GM23338 (cell line): ENCODE measurements around the gene SPINDOC. TPM values are rescaled to one million over a fixed set of nuclear protein-coding genes. Genes with fewer than 3 reads are reported as not detected.

ENCODE experiments used
- ATAC-seq: fragments of 200-7000 bp; cut with Tn5 transposase; 3 replicates; pipeline ENCODE4 v1.9.1; 2020
- DNase-seq: peaks from one replicate; pipeline ENCODE4 v3.0.0-alpha.2; 2015; ENCODE audit warnings: low spot score
- H2AFZ ChIP-seq: fragments of 200-600 bp; sonication (generic); 2 replicates; pipeline ENCODE4 v1.8.0; 2016; ENCODE audit warnings: antibody characterized with exemption, mild to moderate bottlenecking, moderate library complexity
- H3F3A ChIP-seq: fragments of 200-600 bp; sonication (generic); replicated peaks from 2 replicates; pipeline ENCODE4 v1.8.0; 2017; ENCODE audit warnings: antibody characterized with exemption, mixed run types, low read depth
- H3K27ac ChIP-seq: fragments of 200-600 bp; sonication (generic); 2 replicates; pipeline ENCODE4 v1.6.1; 2016; ENCODE audit warnings: low read depth
- H3K27me3 ChIP-seq: fragments of 200-600 bp; sonication (generic); 2 replicates; pipeline ENCODE4 v1.8.0; 2016; ENCODE audit warnings: mild to moderate bottlenecking, mixed run types, moderate library complexity; ENCODE audit not compliant: insufficient read depth
- H3K36me3 ChIP-seq: fragments of 200-600 bp; sonication (generic); 2 replicates; pipeline ENCODE4 v1.8.0; 2016; ENCODE audit warnings: mild to moderate bottlenecking; ENCODE audit not compliant: insufficient read depth
- H3K4me1 ChIP-seq: fragments of 200-600 bp; sonication (generic); 2 replicates; pipeline ENCODE4 v1.8.0; 2016; ENCODE audit warnings: mild to moderate bottlenecking, moderate library complexity; ENCODE audit not compliant: insufficient read depth
- H3K4me2 ChIP-seq: fragments of 200-600 bp; sonication (generic); 2 replicates; pipeline ENCODE4 v1.7.1; 2017; ENCODE audit warnings: mixed run types
- H3K4me3 ChIP-seq: fragments of 200-600 bp; sonication (generic); 2 replicates; pipeline ENCODE4 v1.6.1; 2016; ENCODE audit warnings: mixed run types
- H3K79me2 ChIP-seq: fragments of 200-600 bp; sonication (generic); replicated peaks from 2 replicates; pipeline ENCODE4 v1.8.0; 2017; ENCODE audit warnings: mild to moderate bottlenecking; ENCODE audit not compliant: insufficient read depth
- H3K9me2 ChIP-seq: fragments of 200-600 bp; sonication (generic); 2 replicates; pipeline ENCODE4 v1.8.0; 2017; ENCODE audit not compliant: insufficient read depth
- H4K20me1 ChIP-seq: fragments of 200-600 bp; sonication (generic); replicated peaks from 2 replicates; pipeline ENCODE4 v1.8.0; 2017; ENCODE audit warnings: mild to moderate bottlenecking; ENCODE audit not compliant: insufficient read depth
- H3K27ac Mint-ChIP-seq: 2 replicates; pipeline ENCODE4 v1.8.0; 2020; ENCODE audit warnings: inconsistent platforms, mild to moderate bottlenecking, moderate library complexity, mixed read lengths
- H3K27me3 Mint-ChIP-seq: 3 replicates; pipeline ENCODE4 v1.8.0; 2022; ENCODE audit warnings: low read depth, mild to moderate bottlenecking, moderate library complexity, mixed read lengths, inconsistent platforms; ENCODE audit not compliant: insufficient read depth, poor library complexity
- H3K36me3 Mint-ChIP-seq: 3 replicates; pipeline ENCODE4 v1.8.0; 2021; ENCODE audit warnings: low read depth, mild to moderate bottlenecking, inconsistent platforms, moderate library complexity, mixed read lengths
- H3K4me1 Mint-ChIP-seq: 3 replicates; pipeline ENCODE4 v1.8.0; 2020; ENCODE audit warnings: mild to moderate bottlenecking, inconsistent platforms, mixed read lengths
- H3K4me3 Mint-ChIP-seq: 3 replicates; pipeline ENCODE4 v1.8.0; 2021; ENCODE audit warnings: moderate library complexity, mild to moderate bottlenecking, inconsistent platforms, mixed read lengths
- H3K9me3 Mint-ChIP-seq: 3 replicates; pipeline ENCODE4 v1.8.0; 2020; ENCODE audit warnings: moderate library complexity, mild to moderate bottlenecking, inconsistent platforms, mixed read lengths
- CREB1 ChIP-seq: fragments of 250-450 bp; sonication (Bioruptor Pico); IDR thresholded peaks from 2 replicates; pipeline ENCODE4 v1.5.0; 2020; ENCODE audit warnings: low read depth, mild to moderate bottlenecking, moderate library complexity
- CTCF ChIP-seq, 2 experiments: fragments of 200-600 bp in 1 of 2; sonication (generic) in 1 of 2; conservative IDR thresholded peaks; 2 replicates each; pipeline versions ENCODE4 v1.5.1 to v1.6.1; 2016 to 2017; ENCODE audit warnings: antibody characterized with exemption in 2 of 2, low read depth in 2 of 2, mild to moderate bottlenecking in 2 of 2, moderate library complexity in 1 of 2
- EZH2 ChIP-seq: fragments of 200-600 bp; sonication (generic); IDR thresholded peaks from one replicate; pipeline ENCODE4 v1.8.0; 2017; ENCODE audit warnings: antibody characterized with exemption, mild to moderate bottlenecking, low read depth; ENCODE audit not compliant: unreplicated experiment
- EZH2phosphoT487 ChIP-seq: fragments of 200-600 bp; sonication (generic); IDR thresholded peaks from one replicate; pipeline ENCODE4 v1.8.1; 2018; ENCODE audit warnings: antibody characterized with exemption; ENCODE audit not compliant: unreplicated experiment
- JUNB ChIP-seq: IDR thresholded peaks from one replicate; pipeline ENCODE4 v1.6.1; 2016; ENCODE audit warnings: antibody characterized with exemption; ENCODE audit not compliant: unreplicated experiment
- NANOG ChIP-seq: IDR thresholded peaks from 2 replicates; pipeline ENCODE4 v1.6.1; 2016; ENCODE audit warnings: antibody characterized with exemption, borderline replicate concordance
- POLR2AphosphoS5 ChIP-seq: IDR thresholded peaks from 2 replicates; pipeline ENCODE4 v1.6.1; 2016; ENCODE audit warnings: antibody characterized with exemption, low read depth
- REST ChIP-seq: IDR thresholded peaks from one replicate; pipeline ENCODE4 v1.6.1; 2018; ENCODE audit warnings: antibody characterized with exemption; ENCODE audit not compliant: unreplicated experiment
- STAT1 ChIP-seq: IDR thresholded peaks from one replicate; pipeline ENCODE4 v1.6.1; 2016; ENCODE audit warnings: antibody characterized with exemption; ENCODE audit not compliant: unreplicated experiment
- ZNF114 ChIP-seq: fragments of 250-450 bp; sonication (Bioruptor Pico); IDR thresholded peaks from 2 replicates; pipeline ENCODE4 v1.5.0; 2020; ENCODE audit warnings: mild to moderate bottlenecking, moderate library complexity
- ZNF331 ChIP-seq: fragments of 250-450 bp; sonication (Bioruptor Pico); IDR thresholded peaks from 2 replicates; pipeline ENCODE4 v1.5.0; 2020; ENCODE audit warnings: low read depth, mild to moderate bottlenecking, moderate library complexity
- polyA plus RNA-seq: library from polyadenylated mRNA; unstranded; fragments of >200 nt; fragmentation: Nextera tagmentation; extraction: Ambion mirVana; gene quantifications from 2 replicates; pipeline ENCODE4 v1.2.1, GENCODE V29; 2016
- total RNA-seq: library from RNA; depleted of rRNA; stranded (reverse); fragments of >200 nt; shearing (Covaris generic); gene quantifications from 2 replicates; pipeline ENCODE4 v1.2.3, GENCODE V29; 2014
- TF ChIP-seq, protein P1 (sequence below): IDR thresholded peaks from 2 replicates; pipeline ENCODE4 v1.6.1; 2016; ENCODE audit warnings: antibody characterized with exemption
- TF ChIP-seq, protein P2 (sequence below): fragments of 250-450 bp; sonication (Bioruptor Pico); IDR thresholded peaks from 2 replicates; pipeline ENCODE4 v1.5.0; 2020; ENCODE audit warnings: mild to moderate bottlenecking, moderate library complexity

The SPINDOC gene
- total and polyA plus RNA-seq, 2 experiments from 2014 or later: 9.4 to 84.7 TPM

GRCh38 chr11:63775191-63775590, 38.1 kb upstream of the SPINDOC start (continued):
- TF ChIP-seq NANOG (no peak), EZH2phosphoT487 (no peak), ZNF114 (CRISPR knock-in tag) (no peak), POLR2AphosphoS5 (no peak)

GRCh38 chr11:63779039-63779438, 34.2 kb upstream of the SPINDOC start:
- Histone ChIP-seq H4K20me1 (no peaks in the 10 kb centered on the region), H3K4me3 (no peak overlapping the region), H3K4me2 (no peak overlapping the region), H3K4me1 (no peaks in the 10 kb centered on the region), H2AFZ (no peak overlapping the region), H3K27me3 (no peaks in the 10 kb centered on the region), H3K27ac (no peak overlapping the region), H3K79me2 (no peaks in the 10 kb centered on the region), H3F3A (no peaks in the 10 kb centered on the region), H3K9me2 (no peaks in the 10 kb centered on the region; the same call in 1 of the 2 replicates), H3K36me3 (no peaks in the 10 kb centered on the region)
- no peaks in the 10 kb centered on the region for H3K36me3 Mint-ChIP-seq
- ATAC-seq: no peak
- DNase-seq: no peak
- H3K27me3 Mint-ChIP-seq: peaks cover 8% of the 10 kb centered on the region
- no peak overlapping the region for H3K27ac Mint-ChIP-seq
- H3K4me1 Mint-ChIP-seq: no peaks in the 10 kb centered on the region
- H3K4me3 Mint-ChIP-seq: no peak overlapping the region
- TF ChIP-seq ZNF331: no peak
- TF ChIP-seq, protein P1, sequence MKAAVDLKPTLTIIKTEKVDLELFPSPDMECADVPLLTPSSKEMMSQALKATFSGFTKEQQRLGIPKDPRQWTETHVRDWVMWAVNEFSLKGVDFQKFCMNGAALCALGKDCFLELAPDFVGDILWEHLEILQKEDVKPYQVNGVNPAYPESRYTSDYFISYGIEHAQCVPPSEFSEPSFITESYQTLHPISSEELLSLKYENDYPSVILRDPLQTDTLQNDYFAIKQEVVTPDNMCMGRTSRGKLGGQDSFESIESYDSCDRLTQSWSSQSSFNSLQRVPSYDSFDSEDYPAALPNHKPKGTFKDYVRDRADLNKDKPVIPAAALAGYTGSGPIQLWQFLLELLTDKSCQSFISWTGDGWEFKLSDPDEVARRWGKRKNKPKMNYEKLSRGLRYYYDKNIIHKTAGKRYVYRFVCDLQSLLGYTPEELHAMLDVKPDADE: no peak
- no peak for TF ChIP-seq ZNF114 (CRISPR knock-in tag)
- no peak for TF ChIP-seq JUNB
- TF ChIP-seq CTCF (conservative IDR thresholded peaks at IDR 0.05; ENCODE audit: low read depth in 2 of 2): no peak
- TF ChIP-seq CREB1: no peak
- TF ChIP-seq, protein P2, sequence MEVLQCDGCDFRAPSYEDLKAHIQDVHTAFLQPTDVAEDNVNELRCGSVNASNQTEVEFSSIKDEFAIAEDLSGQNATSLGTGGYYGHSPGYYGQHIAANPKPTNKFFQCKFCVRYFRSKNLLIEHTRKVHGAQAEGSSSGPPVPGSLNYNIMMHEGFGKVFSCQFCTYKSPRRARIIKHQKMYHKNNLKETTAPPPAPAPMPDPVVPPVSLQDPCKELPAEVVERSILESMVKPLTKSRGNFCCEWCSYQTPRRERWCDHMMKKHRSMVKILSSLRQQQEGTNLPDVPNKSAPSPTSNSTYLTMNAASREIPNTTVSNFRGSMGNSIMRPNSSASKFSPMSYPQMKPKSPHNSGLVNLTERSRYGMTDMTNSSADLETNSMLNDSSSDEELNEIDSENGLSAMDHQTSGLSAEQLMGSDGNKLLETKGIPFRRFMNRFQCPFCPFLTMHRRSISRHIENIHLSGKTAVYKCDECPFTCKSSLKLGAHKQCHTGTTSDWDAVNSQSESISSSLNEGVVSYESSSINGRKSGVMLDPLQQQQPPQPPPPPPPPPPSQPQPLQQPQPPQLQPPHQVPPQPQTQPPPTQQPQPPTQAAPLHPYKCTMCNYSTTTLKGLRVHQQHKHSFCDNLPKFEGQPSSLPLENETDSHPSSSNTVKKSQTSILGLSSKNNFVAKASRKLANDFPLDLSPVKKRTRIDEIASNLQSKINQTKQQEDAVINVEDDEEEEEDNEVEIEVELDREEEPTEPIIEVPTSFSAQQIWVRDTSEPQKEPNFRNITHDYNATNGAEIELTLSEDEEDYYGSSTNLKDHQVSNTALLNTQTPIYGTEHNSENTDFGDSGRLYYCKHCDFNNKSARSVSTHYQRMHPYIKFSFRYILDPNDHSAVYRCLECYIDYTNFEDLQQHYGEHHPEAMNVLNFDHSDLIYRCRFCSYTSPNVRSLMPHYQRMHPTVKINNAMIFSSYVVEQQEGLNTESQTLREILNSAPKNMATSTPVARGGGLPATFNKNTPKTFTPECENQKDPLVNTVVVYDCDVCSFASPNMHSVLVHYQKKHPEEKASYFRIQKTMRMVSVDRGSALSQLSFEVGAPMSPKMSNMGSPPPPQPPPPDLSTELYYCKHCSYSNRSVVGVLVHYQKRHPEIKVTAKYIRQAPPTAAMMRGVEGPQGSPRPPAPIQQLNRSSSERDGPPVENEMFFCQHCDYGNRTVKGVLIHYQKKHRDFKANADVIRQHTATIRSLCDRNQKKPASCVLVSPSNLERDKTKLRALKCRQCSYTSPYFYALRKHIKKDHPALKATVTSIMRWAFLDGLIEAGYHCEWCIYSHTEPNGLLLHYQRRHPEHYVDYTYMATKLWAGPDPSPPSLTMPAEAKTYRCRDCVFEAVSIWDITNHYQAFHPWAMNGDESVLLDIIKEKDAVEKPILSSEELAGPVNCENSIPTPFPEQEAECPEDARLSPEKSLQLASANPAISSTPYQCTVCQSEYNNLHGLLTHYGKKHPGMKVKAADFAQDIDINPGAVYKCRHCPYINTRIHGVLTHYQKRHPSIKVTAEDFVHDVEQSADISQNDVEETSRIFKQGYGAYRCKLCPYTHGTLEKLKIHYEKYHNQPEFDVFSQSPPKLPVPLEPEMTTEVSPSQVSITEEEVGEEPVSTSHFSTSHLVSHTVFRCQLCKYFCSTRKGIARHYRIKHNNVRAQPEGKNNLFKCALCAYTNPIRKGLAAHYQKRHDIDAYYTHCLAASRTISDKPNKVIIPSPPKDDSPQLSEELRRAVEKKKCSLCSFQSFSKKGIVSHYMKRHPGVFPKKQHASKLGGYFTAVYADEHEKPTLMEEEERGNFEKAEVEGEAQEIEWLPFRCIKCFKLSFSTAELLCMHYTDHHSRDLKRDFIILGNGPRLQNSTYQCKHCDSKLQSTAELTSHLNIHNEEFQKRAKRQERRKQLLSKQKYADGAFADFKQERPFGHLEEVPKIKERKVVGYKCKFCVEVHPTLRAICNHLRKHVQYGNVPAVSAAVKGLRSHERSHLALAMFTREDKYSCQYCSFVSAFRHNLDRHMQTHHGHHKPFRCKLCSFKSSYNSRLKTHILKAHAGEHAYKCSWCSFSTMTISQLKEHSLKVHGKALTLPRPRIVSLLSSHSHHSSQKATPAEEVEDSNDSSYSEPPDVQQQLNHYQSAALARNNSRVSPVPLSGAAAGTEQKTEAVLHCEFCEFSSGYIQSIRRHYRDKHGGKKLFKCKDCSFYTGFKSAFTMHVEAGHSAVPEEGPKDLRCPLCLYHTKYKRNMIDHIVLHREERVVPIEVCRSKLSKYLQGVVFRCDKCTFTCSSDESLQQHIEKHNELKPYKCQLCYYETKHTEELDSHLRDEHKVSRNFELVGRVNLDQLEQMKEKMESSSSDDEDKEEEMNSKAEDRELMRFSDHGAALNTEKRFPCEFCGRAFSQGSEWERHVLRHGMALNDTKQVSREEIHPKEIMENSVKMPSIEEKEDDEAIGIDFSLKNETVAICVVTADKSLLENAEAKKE (CRISPR knock-in tag): no peak
- no peak for TF ChIP-seq STAT1
- no peak for TF ChIP-seq EZH2phosphoT487
- no peak for TF ChIP-seq EZH2
- no peak for TF ChIP-seq NANOG
- TF ChIP-seq REST: no peak
- H3K9me3 Mint-ChIP-seq: no peaks in the 10 kb centered on the region
